ENCODE results near the gene HHIPL1. TPM values are rescaled to one million over a fixed set of nuclear protein-coding genes. Genes with fewer than 3 reads are reported as not detected.

The HHIPL1 gene
- total RNA-seq, 1 experiment from 2014 or later: 0.06 TPM

- Histone ChIP-seq H3K9me3 (ENCODE audit: low read depth, low read length, poor library complexity, severe bottlenecking) (peaks cover 16% of the 10 kb centered on the region), H3K36me3 (ENCODE audit: insufficient read depth, low read length, poor library complexity, severe bottlenecking) (no peaks in the 10 kb centered on the region), H3K27me3 (replicated peaks; ENCODE audit: insufficient read depth, low read depth, low read length, poor library complexity) (no peaks in the 10 kb centered on the region), H3K4me1 (ENCODE audit: insufficient read depth, low read length, poor library complexity, severe bottlenecking) (no peaks in the 10 kb centered on the region), H3K27ac (ENCODE audit: low read depth, low read length, poor library complexity, severe bottlenecking) (no peak overlapping the region), H3K4me3 (ENCODE audit: low read depth, low read length, poor library complexity, severe bottlenecking) (no peak overlapping the region)
- TF ChIP-seq EZH2 (IDR thresholded peaks at IDR 0.05; ENCODE audit: borderline replicate concordance, low read depth, low read length, poor library complexity, severe bottlenecking) (no peak), CTCF (conservative IDR thresholded peaks at IDR 0.05; ENCODE audit: low read depth, low read length) (no peak)
- DNase-seq (ENCODE audit: low spot score): no peak
- ChIA-PET POLR2A (ENCODE audit: low non-redundant PET) (no interaction called here), CTCF (no interaction called here)
- no TSS peak for BruUV-seq (replicated peaks)
- intact Hi-C loops (cut with micrococcal nuclease; ENCODE audit: unreplicated experiment): no loop called here
Observed at GRCh38 chr14:99699861-99700260, 54.9 kb downstream of the HHIPL1 start.

- POLR2A ChIA-PET (ENCODE audit: low non-redundant PET): no interaction called here
- Histone ChIP-seq H3K9me3 (ENCODE audit: low read depth, low read length, poor library complexity, severe bottlenecking) (peaks cover 16% of the 10 kb centered on the region), H3K4me3 (ENCODE audit: low read depth, low read length, poor library complexity, severe bottlenecking) (no peak overlapping the region), H3K27me3 (replicated peaks; ENCODE audit: insufficient read depth, low read depth, low read length, poor library complexity) (no peaks in the 10 kb centered on the region), H3K36me3 (ENCODE audit: insufficient read depth, low read length, poor library complexity, severe bottlenecking) (no peaks in the 10 kb centered on the region), H3K27ac (ENCODE audit: low read depth, low read length, poor library complexity, severe bottlenecking) (no peak overlapping the region), H3K4me1 (ENCODE audit: insufficient read depth, low read length, poor library complexity, severe bottlenecking) (no peaks in the 10 kb centered on the region)
- intact Hi-C loops (cut with micrococcal nuclease; ENCODE audit: unreplicated experiment): no loop called here
- CTCF ChIA-PET: interaction anchor here (0.6 to 1.4 kb wide), 2 partner anchors 12 to 17 kb away, joined by 3 to 4 read pairs; partner anchors contain the start of gene CYP46A1
- no TSS peak for BruUV-seq (replicated peaks)
- TF ChIP-seq EZH2 (IDR thresholded peaks at IDR 0.05; ENCODE audit: borderline replicate concordance, low read depth, low read length, poor library complexity, severe bottlenecking) (no peak), CTCF (conservative IDR thresholded peaks at IDR 0.05; ENCODE audit: low read depth, low read length) (no peak)
- no peak for DNase-seq (ENCODE audit: low spot score)
Observed at GRCh38 chr14:99700379-99700778, 55.5 kb downstream of the HHIPL1 start.

GRCh38 chr14:99701260-99701659 is 56.3 kb downstream of the HHIPL1 start:
- no peak for TF ChIP-seq CTCF (conservative IDR thresholded peaks at IDR 0.05; ENCODE audit: low read depth, low read length)
- no peak for TF ChIP-seq EZH2 (IDR thresholded peaks at IDR 0.05; ENCODE audit: borderline replicate concordance, low read depth, low read length, poor library complexity, severe bottlenecking)

More at GRCh38 chr14:99701260-99701659, 56.3 kb downstream of the HHIPL1 start:
- intact Hi-C loops (cut with micrococcal nuclease; ENCODE audit: unreplicated experiment): no loop called here
- Histone ChIP-seq H3K36me3 (ENCODE audit: insufficient read depth, low read length, poor library complexity, severe bottlenecking) (no peaks in the 10 kb centered on the region), H3K4me3 (ENCODE audit: low read depth, low read length, poor library complexity, severe bottlenecking) (no peak overlapping the region), H3K27ac (ENCODE audit: low read depth, low read length, poor library complexity, severe bottlenecking) (no peak overlapping the region), H3K4me1 (ENCODE audit: insufficient read depth, low read length, poor library complexity, severe bottlenecking) (no peaks in the 10 kb centered on the region), H3K27me3 (replicated peaks; ENCODE audit: insufficient read depth, low read depth, low read length, poor library complexity) (no peaks in the 10 kb centered on the region), H3K9me3 (ENCODE audit: low read depth, low read length, poor library complexity, severe bottlenecking) (peaks cover 16% of the 10 kb centered on the region)
- CTCF ChIA-PET: interaction anchor here (1.4 kb wide), 1 partner anchor 13 kb away, joined by 4 read pairs; no protein-coding TSS in a partner anchor
- POLR2A ChIA-PET (ENCODE audit: low non-redundant PET): interaction anchor here (0.6 kb wide), 1 partner anchor 87 kb away, joined by 3 read pairs; no protein-coding TSS in a partner anchor
- DNase-seq (ENCODE audit: low spot score): no peak
- BruUV-seq (replicated peaks): no TSS peak

Data from A673 (cell line).